ENCODE results near the gene ADAMTSL1.

ADAMTSL1 gene

GRCh38 chr9:18632632-18633403 is 158.9 kb downstream of the ADAMTSL1 start:
- Histone ChIP-seq H3K4me1 (ENCODE audit: control insufficient read depth in 2 of 2, insufficient read depth in 2 of 2, low read length in 2 of 2) (no peaks in the 10 kb centered on the region), H3K4me3 (ENCODE audit: low read length in 2 of 2) (no peak overlapping the region), H3K9me3 (ENCODE audit: control insufficient read depth in 2 of 2, low read length in 2 of 2) (no peaks in the 10 kb centered on the region), H3K27me3 (ENCODE audit: control insufficient read depth in 2 of 2, insufficient read depth in 2 of 2, low read length in 2 of 2) (no peaks in the 10 kb centered on the region), H3K27ac (ENCODE audit: low read depth in 2 of 2, low read length in 2 of 2) (no peak overlapping the region), H3K9ac (ENCODE audit: low read depth in 1 of 2, low read length in 2 of 2) (no peak overlapping the region), H3K36me3 (ENCODE audit: control insufficient read depth in 2 of 2, insufficient read depth in 2 of 2, low read length in 2 of 2) (no peaks in the 10 kb centered on the region)

GRCh38 chr9:18636781-18637180 is 162.8 kb downstream of the ADAMTSL1 start:
- Histone ChIP-seq H3K36me3 (ENCODE audit: control insufficient read depth in 2 of 2, insufficient read depth in 2 of 2, low read length in 2 of 2) (no peaks in the 10 kb centered on the region), H3K4me1 (ENCODE audit: control insufficient read depth in 2 of 2, insufficient read depth in 2 of 2, low read length in 2 of 2) (no peaks in the 10 kb centered on the region), H3K27ac (ENCODE audit: low read depth in 2 of 2, low read length in 2 of 2) (no peak overlapping the region), H3K4me3 (ENCODE audit: low read length in 2 of 2) (no peak overlapping the region), H3K9me3 (ENCODE audit: control insufficient read depth in 2 of 2, low read length in 2 of 2) (no peaks in the 10 kb centered on the region), H3K9ac (ENCODE audit: low read depth in 1 of 2, low read length in 2 of 2) (no peak overlapping the region), H3K27me3 (ENCODE audit: control insufficient read depth in 2 of 2, insufficient read depth in 2 of 2, low read length in 2 of 2) (no peaks in the 10 kb centered on the region)

GRCh38 chr9:18638371-18639249 is 164.7 kb downstream of the ADAMTSL1 start:
- Histone ChIP-seq H3K36me3 (ENCODE audit: control insufficient read depth in 2 of 2, insufficient read depth in 2 of 2, low read length in 2 of 2) (no peaks in the 10 kb centered on the region), H3K9ac (ENCODE audit: low read depth in 1 of 2, low read length in 2 of 2) (no peak overlapping the region), H3K4me3 (ENCODE audit: low read length in 2 of 2) (no peak overlapping the region), H3K4me1 (ENCODE audit: control insufficient read depth in 2 of 2, insufficient read depth in 2 of 2, low read length in 2 of 2) (no peaks in the 10 kb centered on the region), H3K27ac (ENCODE audit: low read depth in 2 of 2, low read length in 2 of 2) (no peak overlapping the region), H3K27me3 (ENCODE audit: control insufficient read depth in 2 of 2, insufficient read depth in 2 of 2, low read length in 2 of 2) (no peaks in the 10 kb centered on the region), H3K9me3 (ENCODE audit: control insufficient read depth in 2 of 2, low read length in 2 of 2) (no peaks in the 10 kb centered on the region)

GRCh38 chr9:18639911-18640310 is 166.0 kb downstream of the ADAMTSL1 start:
- Histone ChIP-seq H3K4me1 (ENCODE audit: control insufficient read depth in 2 of 2, insufficient read depth in 2 of 2, low read length in 2 of 2) (no peaks in the 10 kb centered on the region), H3K36me3 (ENCODE audit: control insufficient read depth in 2 of 2, insufficient read depth in 2 of 2, low read length in 2 of 2) (no peaks in the 10 kb centered on the region), H3K27ac (ENCODE audit: low read depth in 2 of 2, low read length in 2 of 2) (no peak overlapping the region), H3K9ac (ENCODE audit: low read depth in 1 of 2, low read length in 2 of 2) (no peak overlapping the region), H3K27me3 (ENCODE audit: control insufficient read depth in 2 of 2, insufficient read depth in 2 of 2, low read length in 2 of 2) (no peaks in the 10 kb centered on the region), H3K9me3 (ENCODE audit: control insufficient read depth in 2 of 2, low read length in 2 of 2) (no peaks in the 10 kb centered on the region), H3K4me3 (ENCODE audit: low read length in 2 of 2) (no peak overlapping the region)

GRCh38 chr9:18658804-18659705 is 185.1 kb downstream of the ADAMTSL1 start:
- no peak overlapping the region for H3K9ac ChIP-seq (ENCODE audit: low read depth in 1 of 2, low read length in 2 of 2)
- H3K9me3 ChIP-seq (ENCODE audit: control insufficient read depth in 2 of 2, low read length in 2 of 2): no peaks in the 10 kb centered on the region
- H3K36me3 ChIP-seq (ENCODE audit: control insufficient read depth in 2 of 2, insufficient read depth in 2 of 2, low read length in 2 of 2): no peaks in the 10 kb centered on the region
- no peaks in the 10 kb centered on the region for H3K4me1 ChIP-seq (ENCODE audit: control insufficient read depth in 2 of 2, insufficient read depth in 2 of 2, low read length in 2 of 2)
- H3K4me3 ChIP-seq (ENCODE audit: low read length in 2 of 2): no peak overlapping the region
- no peaks in the 10 kb centered on the region for H3K27me3 ChIP-seq (ENCODE audit: control insufficient read depth in 2 of 2, insufficient read depth in 2 of 2, low read length in 2 of 2)
- H3K27ac ChIP-seq (ENCODE audit: low read depth in 2 of 2, low read length in 2 of 2): no peak overlapping the region

GRCh38 chr9:18660001-18660400 is 186.0 kb downstream of the ADAMTSL1 start:
- Histone ChIP-seq H3K4me3 (ENCODE audit: low read length in 2 of 2) (no peak overlapping the region), H3K4me1 (ENCODE audit: control insufficient read depth in 2 of 2, insufficient read depth in 2 of 2, low read length in 2 of 2) (no peaks in the 10 kb centered on the region), H3K27me3 (ENCODE audit: control insufficient read depth in 2 of 2, insufficient read depth in 2 of 2, low read length in 2 of 2) (no peaks in the 10 kb centered on the region), H3K9me3 (ENCODE audit: control insufficient read depth in 2 of 2, low read length in 2 of 2) (no peaks in the 10 kb centered on the region), H3K36me3 (ENCODE audit: control insufficient read depth in 2 of 2, insufficient read depth in 2 of 2, low read length in 2 of 2) (no peaks in the 10 kb centered on the region), H3K9ac (ENCODE audit: low read depth in 1 of 2, low read length in 2 of 2) (no peak overlapping the region), H3K27ac (ENCODE audit: low read depth in 2 of 2, low read length in 2 of 2) (no peak overlapping the region)

GRCh38 chr9:18662320-18662719 is 188.4 kb downstream of the ADAMTSL1 start:
- H3K36me3 ChIP-seq (ENCODE audit: control insufficient read depth in 2 of 2, insufficient read depth in 2 of 2, low read length in 2 of 2): no peaks in the 10 kb centered on the region
- no peak overlapping the region for H3K4me3 ChIP-seq (ENCODE audit: low read length in 2 of 2)
- no peak overlapping the region for H3K27ac ChIP-seq (ENCODE audit: low read depth in 2 of 2, low read length in 2 of 2)
- no peak overlapping the region for H3K9ac ChIP-seq (ENCODE audit: low read depth in 1 of 2, low read length in 2 of 2)
- H3K9me3 ChIP-seq (ENCODE audit: control insufficient read depth in 2 of 2, low read length in 2 of 2): no peaks in the 10 kb centered on the region
- H3K4me1 ChIP-seq (ENCODE audit: control insufficient read depth in 2 of 2, insufficient read depth in 2 of 2, low read length in 2 of 2): no peaks in the 10 kb centered on the region
- H3K27me3 ChIP-seq (ENCODE audit: control insufficient read depth in 2 of 2, insufficient read depth in 2 of 2, low read length in 2 of 2): no peaks in the 10 kb centered on the region

- Histone ChIP-seq H3K9me3 (ENCODE audit: control insufficient read depth in 2 of 2, low read length in 2 of 2) (no peaks in the 10 kb centered on the region), H3K36me3 (ENCODE audit: control insufficient read depth in 2 of 2, insufficient read depth in 2 of 2, low read length in 2 of 2) (no peaks in the 10 kb centered on the region), H3K27me3 (ENCODE audit: control insufficient read depth in 2 of 2, insufficient read depth in 2 of 2, low read length in 2 of 2) (no peaks in the 10 kb centered on the region), H3K27ac (ENCODE audit: low read depth in 2 of 2, low read length in 2 of 2) (no peak overlapping the region), H3K9ac (ENCODE audit: low read depth in 1 of 2, low read length in 2 of 2) (no peak overlapping the region), H3K4me1 (ENCODE audit: control insufficient read depth in 2 of 2, insufficient read depth in 2 of 2, low read length in 2 of 2) (no peaks in the 10 kb centered on the region), H3K4me3 (ENCODE audit: low read length in 2 of 2) (no peak overlapping the region)
Observed at GRCh38 chr9:18665947-18666346, 192.0 kb downstream of the ADAMTSL1 start.

GRCh38 chr9:18666348-18666747 is 192.4 kb downstream of the ADAMTSL1 start:
- no peaks in the 10 kb centered on the region for H3K4me1 ChIP-seq (ENCODE audit: control insufficient read depth in 2 of 2, insufficient read depth in 2 of 2, low read length in 2 of 2)
- no peak overlapping the region for H3K4me3 ChIP-seq (ENCODE audit: low read length in 2 of 2)
- no peaks in the 10 kb centered on the region for H3K27me3 ChIP-seq (ENCODE audit: control insufficient read depth in 2 of 2, insufficient read depth in 2 of 2, low read length in 2 of 2)
- no peak overlapping the region for H3K27ac ChIP-seq (ENCODE audit: low read depth in 2 of 2, low read length in 2 of 2)
- no peaks in the 10 kb centered on the region for H3K9me3 ChIP-seq (ENCODE audit: control insufficient read depth in 2 of 2, low read length in 2 of 2)
- no peak overlapping the region for H3K9ac ChIP-seq (ENCODE audit: low read depth in 1 of 2, low read length in 2 of 2)
- no peaks in the 10 kb centered on the region for H3K36me3 ChIP-seq (ENCODE audit: control insufficient read depth in 2 of 2, insufficient read depth in 2 of 2, low read length in 2 of 2)
